KMS-11 (cell line): ENCODE data around the gene LPAR5.

ENCODE experiments used
- H2AFZ ChIP-seq: fragments of 200-600 bp; sonication (generic); 2 replicates; pipeline ENCODE4 v1.6.1; 2016; ENCODE audit warnings: antibody characterized with exemption, mixed run types, low read depth
- H3K27ac ChIP-seq: fragments of 200-600 bp; sonication (generic); 2 replicates; pipeline ENCODE4 v1.6.1; 2016; ENCODE audit warnings: mild to moderate bottlenecking, mixed run types
- H3K27me3 ChIP-seq: fragments of 200-600 bp; sonication (generic); 2 replicates; pipeline ENCODE4 v1.6.1; 2017; ENCODE audit warnings: mild to moderate bottlenecking, low read depth, mixed run types, moderate library complexity; ENCODE audit not compliant: insufficient read depth
- H3K36me3 ChIP-seq: fragments of 200-600 bp; sonication (generic); 2 replicates; pipeline ENCODE4 v1.6.1; 2017; ENCODE audit warnings: mild to moderate bottlenecking, mixed run types; ENCODE audit not compliant: insufficient read depth
- H3K4me1 ChIP-seq: fragments of 200-600 bp; sonication (generic); 2 replicates; pipeline ENCODE4 v1.6.1; 2016; ENCODE audit warnings: mild to moderate bottlenecking, low read depth, mixed run types; ENCODE audit not compliant: poor library complexity, severe bottlenecking
- H3K4me2 ChIP-seq: fragments of 200-600 bp; sonication (generic); 2 replicates; pipeline ENCODE4 v1.7.0; 2016; ENCODE audit warnings: mild to moderate bottlenecking, mixed run types
- H3K4me3 ChIP-seq: fragments of 200-600 bp; sonication (generic); IDR thresholded peaks from 2 replicates; pipeline ENCODE4 v1.6.1; 2017; ENCODE audit warnings: low read depth, low read length, mixed read lengths; ENCODE audit not compliant: insufficient read depth
- H3K79me2 ChIP-seq: fragments of 200-600 bp; sonication (generic); 2 replicates; pipeline ENCODE4 v1.6.1; 2016; ENCODE audit warnings: low read depth, mixed run types; ENCODE audit not compliant: insufficient read depth
- H3K9ac ChIP-seq: fragments of 200-600 bp; sonication (generic); 2 replicates; pipeline ENCODE4 v1.6.1; 2016; ENCODE audit warnings: mild to moderate bottlenecking, mixed run types
- H4K20me1 ChIP-seq: fragments of 200-600 bp; sonication (generic); 2 replicates; pipeline ENCODE4 v1.6.1; 2016; ENCODE audit warnings: mild to moderate bottlenecking, mixed run types; ENCODE audit not compliant: insufficient read depth
- TF ChIP-seq, protein P1 (sequence below): fragments of 200-600 bp; sonication (generic); conservative IDR thresholded peaks from 2 replicates; pipeline ENCODE4 v1.6.1; 2017; ENCODE audit warnings: low read depth, mild to moderate bottlenecking, antibody characterized with exemption, low read length, moderate library complexity, mixed read lengths

Gene LPAR5

GRCh38 chr12:6650832-6651231 is 15.1 kb upstream of the LPAR5 start:
- H3K27ac ChIP-seq = no peak overlapping the region
- no peaks in the 10 kb centered on the region for H4K20me1 ChIP-seq
- TF ChIP-seq, protein P1, sequence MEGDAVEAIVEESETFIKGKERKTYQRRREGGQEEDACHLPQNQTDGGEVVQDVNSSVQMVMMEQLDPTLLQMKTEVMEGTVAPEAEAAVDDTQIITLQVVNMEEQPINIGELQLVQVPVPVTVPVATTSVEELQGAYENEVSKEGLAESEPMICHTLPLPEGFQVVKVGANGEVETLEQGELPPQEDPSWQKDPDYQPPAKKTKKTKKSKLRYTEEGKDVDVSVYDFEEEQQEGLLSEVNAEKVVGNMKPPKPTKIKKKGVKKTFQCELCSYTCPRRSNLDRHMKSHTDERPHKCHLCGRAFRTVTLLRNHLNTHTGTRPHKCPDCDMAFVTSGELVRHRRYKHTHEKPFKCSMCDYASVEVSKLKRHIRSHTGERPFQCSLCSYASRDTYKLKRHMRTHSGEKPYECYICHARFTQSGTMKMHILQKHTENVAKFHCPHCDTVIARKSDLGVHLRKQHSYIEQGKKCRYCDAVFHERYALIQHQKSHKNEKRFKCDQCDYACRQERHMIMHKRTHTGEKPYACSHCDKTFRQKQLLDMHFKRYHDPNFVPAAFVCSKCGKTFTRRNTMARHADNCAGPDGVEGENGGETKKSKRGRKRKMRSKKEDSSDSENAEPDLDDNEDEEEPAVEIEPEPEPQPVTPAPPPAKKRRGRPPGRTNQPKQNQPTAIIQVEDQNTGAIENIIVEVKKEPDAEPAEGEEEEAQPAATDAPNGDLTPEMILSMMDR = no peak
- no peak overlapping the region for H3K4me3 ChIP-seq
- H2AFZ ChIP-seq = no peak overlapping the region
- no peaks in the 10 kb centered on the region for H3K79me2 ChIP-seq
- no peak overlapping the region for H3K4me2 ChIP-seq
- H3K4me1 ChIP-seq = no peaks in the 10 kb centered on the region
- no peaks in the 10 kb centered on the region for H3K36me3 ChIP-seq
- no peak overlapping the region for H3K9ac ChIP-seq
- H3K27me3 ChIP-seq = no peaks in the 10 kb centered on the region

DNA sequence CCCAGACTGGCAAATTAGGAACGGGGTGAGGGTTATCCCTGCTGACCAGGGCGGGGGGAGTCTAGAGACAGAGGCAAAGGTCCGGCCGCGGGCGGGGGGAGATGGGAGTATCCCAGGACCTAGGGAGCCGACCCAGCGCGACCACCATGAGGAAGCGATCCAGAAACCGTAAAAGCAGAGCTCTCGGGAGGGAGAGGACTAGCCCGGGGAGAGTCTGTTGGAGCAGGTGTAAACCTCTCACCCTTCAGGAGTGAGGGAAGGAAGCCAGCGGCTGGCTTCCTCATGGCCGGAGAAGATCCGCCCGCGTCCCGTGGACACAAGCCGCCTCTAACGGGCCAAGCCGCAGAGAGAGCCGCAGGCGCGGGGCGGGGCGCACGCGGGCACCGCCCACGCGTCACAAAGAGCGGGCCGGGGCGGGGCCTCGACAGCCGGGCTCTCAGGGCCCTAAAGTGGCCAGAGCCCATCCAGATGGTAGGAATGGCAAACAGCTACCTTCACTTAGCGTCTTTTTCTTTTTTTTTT is 11.4 kb upstream of the LPAR5 start, which contains the start of gene ACRBP:
TSS of gene ACRBP (minus strand) at position 350 of the 522 bp plus-strand sequence. CDS start at position 284, 66 bp downstream.
- H3K36me3 ChIP-seq = no peaks in the 10 kb centered on the region
- no peaks in the 10 kb centered on the region for H3K79me2 ChIP-seq
- TF ChIP-seq, protein P1 = no peak
- H3K9ac ChIP-seq = no peak within 1 kb of the TSS
- peaks cover 5% of the 10 kb centered on the region; the same call in 1 of the 2 replicates for H3K27me3 ChIP-seq
- no peak within 1 kb of the TSS for H3K27ac ChIP-seq
- H3K4me3 ChIP-seq = no peak within 1 kb of the TSS
- H4K20me1 ChIP-seq = no peaks in the 10 kb centered on the region
- no peak within 1 kb of the TSS for H2AFZ ChIP-seq
- no peaks in the 10 kb centered on the region for H3K4me1 ChIP-seq
- H3K4me2 ChIP-seq = no peak within 1 kb of the TSS

DNA sequence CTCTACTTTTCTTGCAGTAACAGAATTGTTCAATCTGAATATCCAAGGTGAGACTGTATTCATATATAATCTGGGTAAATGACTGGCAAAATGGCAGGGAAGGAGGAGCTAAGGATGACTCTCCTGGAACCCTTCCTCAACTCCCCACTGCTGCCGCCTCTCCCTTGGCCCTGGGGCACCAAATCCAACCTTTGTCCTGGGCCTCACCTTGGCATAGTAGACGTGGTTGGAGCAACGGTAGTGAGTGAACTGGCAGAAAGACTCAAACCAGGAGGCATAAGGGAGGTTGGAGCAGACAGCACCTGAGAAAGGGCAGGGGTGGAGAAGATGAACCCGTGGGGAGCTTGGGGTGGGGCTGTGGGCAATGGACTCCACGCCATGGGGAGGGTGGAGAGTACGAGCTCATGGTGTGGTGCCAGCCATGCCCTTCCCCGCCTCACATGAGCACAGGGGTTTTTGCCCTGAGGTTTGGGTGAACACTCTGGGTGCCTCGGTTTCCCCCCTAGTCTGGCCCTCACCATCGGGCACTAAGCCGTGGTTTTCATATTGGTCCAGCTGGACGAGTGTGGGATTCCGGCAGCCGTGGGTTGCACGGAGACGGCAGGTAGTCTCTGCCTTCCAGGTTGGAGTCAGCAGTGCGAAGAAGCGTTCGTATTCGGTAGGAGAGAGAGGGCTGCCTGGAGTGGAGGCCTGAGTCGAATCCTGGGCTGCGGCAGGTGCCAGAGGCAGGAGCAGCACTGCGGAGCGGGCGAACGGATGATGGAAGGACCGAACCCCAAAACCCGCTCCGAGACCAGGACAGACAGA is 10.7 kb upstream of the LPAR5 start:
- TF ChIP-seq, protein P1 = no peak
- Histone ChIP-seq H4K20me1 (no peaks in the 10 kb centered on the region), H2AFZ (no peak overlapping the region), H3K79me2 (no peaks in the 10 kb centered on the region), H3K27ac (no peak overlapping the region), H3K4me1 (no peaks in the 10 kb centered on the region), H3K4me2 (no peak overlapping the region), H3K4me3 (no peak overlapping the region), H3K9ac (no peak overlapping the region), H3K27me3 (peaks cover 5% of the 10 kb centered on the region; the same call in 1 of the 2 replicates), H3K36me3 (no peaks in the 10 kb centered on the region)

DNA sequence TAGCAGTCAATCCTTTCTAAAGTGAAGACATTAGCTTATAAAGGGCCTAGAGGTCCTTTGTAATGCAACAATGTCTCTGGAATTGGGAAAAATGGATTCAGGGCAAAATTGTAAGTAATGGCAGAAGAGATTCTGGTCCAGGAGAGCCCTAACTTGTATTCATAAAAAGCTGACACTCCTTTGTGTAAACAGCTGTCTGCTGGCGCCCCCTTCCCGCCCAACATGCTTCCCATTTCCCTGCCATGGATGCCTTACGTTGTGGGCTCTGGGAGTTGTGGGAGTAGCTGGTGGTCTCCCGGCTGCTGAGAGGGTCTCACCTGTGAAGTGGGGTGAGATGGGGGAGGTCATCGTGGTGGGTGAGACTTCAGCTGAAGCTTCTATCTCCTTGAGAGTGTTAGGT is 9.1 kb upstream of the LPAR5 start:
- Histone ChIP-seq H3K4me1 (no peaks in the 10 kb centered on the region), H3K27ac (no peak overlapping the region), H4K20me1 (no peaks in the 10 kb centered on the region), H2AFZ (no peak overlapping the region), H3K9ac (no peak overlapping the region), H3K4me2 (no peak overlapping the region), H3K27me3 (peaks cover 12% of the 10 kb centered on the region; the same call in 1 of the 2 replicates), H3K79me2 (no peaks in the 10 kb centered on the region), H3K4me3 (no peak overlapping the region), H3K36me3 (no peaks in the 10 kb centered on the region)
- TF ChIP-seq, protein P1 = no peak
